Cardiac muscle cell (in vitro differentiated cells and primary cell): Measurements from ENCODE around the gene TRAPPC10. TPM values are rescaled to one million over a fixed set of nuclear protein-coding genes. Genes with fewer than 3 reads are reported as not detected.

ENCODE experiments used
- DNase-seq, 2 donors: peaks; one replicate each; pipeline versions ENCODE4 v3.0.0 to v3.0.0-alpha.2; 2010 to 2017; ENCODE audit warnings: low read depth in 1 of 2, low spot score in 1 of 2
- H3K27ac ChIP-seq: fragments of 200-600 bp; sonication (generic); 2 replicates; pipeline ENCODE4 v1.5.1; 2016
- H3K27me3 ChIP-seq: fragments of 200-600 bp; sonication (generic); 2 replicates; pipeline ENCODE4 v1.6.0; 2016; ENCODE audit warnings: control low read depth
- H3K36me3 ChIP-seq: fragments of 200-600 bp; sonication (generic); 2 replicates; pipeline ENCODE4 v1.5.1; 2016; ENCODE audit warnings: control low read depth
- H3K4me1 ChIP-seq: fragments of 200-600 bp; sonication (generic); 2 replicates; pipeline ENCODE4 v1.8.1; 2017; ENCODE audit warnings: low read depth, mild to moderate bottlenecking, mixed run types
- H3K4me3 ChIP-seq: fragments of 200-600 bp; sonication (generic); 2 replicates; pipeline ENCODE4 v1.5.1; 2016; ENCODE audit warnings: mild to moderate bottlenecking
- H3K9me3 ChIP-seq: fragments of 200-600 bp; sonication (generic); 2 replicates; pipeline ENCODE4 v1.5.1; 2017; ENCODE audit warnings: low read depth, mild to moderate bottlenecking, control low read depth
- polyA plus RNA-seq: library from polyadenylated mRNA; unstranded; fragments of >200 nt; fragmentation: Nextera tagmentation; extraction: Ambion mirVana; gene quantifications from 2 replicates; pipeline ENCODE4 v1.2.1, GENCODE V29; 2016
- total RNA-seq: library from RNA; depleted of rRNA; stranded (reverse); fragments of >200 nt; gene quantifications from 2 replicates; pipeline ENCODE4 v1.2.3, GENCODE V29; 2016
- TF ChIP-seq, protein P1 (sequence below): IDR thresholded peaks from 2 replicates; pipeline ENCODE4 v1.5.1; 2012; ENCODE audit warnings: low read depth, mild to moderate bottlenecking, low read length

TRAPPC10 gene
- total and polyA plus RNA-seq, 2 experiments from 2014 or later: 6.5 to 12.6 TPM

DNA sequence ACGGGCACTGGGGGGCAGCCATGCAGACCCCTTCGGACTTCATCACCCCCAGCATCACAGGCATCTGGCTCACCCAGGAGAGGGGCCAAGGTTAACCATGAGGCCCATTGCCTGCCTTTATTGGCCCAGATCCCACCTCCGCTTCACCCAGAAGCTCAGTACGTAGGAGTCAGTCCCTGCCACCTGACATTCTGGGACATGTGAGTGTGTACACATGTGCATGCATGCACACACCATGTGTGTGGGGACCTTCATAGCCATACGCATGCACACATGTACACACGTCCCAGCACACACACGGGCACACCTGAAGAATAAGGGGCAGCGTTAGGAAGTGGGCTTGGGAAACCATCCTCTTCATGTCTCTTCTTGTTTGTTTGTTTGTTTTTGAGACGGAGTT, 24.1 kb upstream of the TRAPPC10 start:
- H3K27me3 ChIP-seq: peaks cover 6% of the 10 kb centered on the region
- H3K27ac ChIP-seq: no peak overlapping the region
- no peaks in the 10 kb centered on the region for H3K36me3 ChIP-seq
- no peaks in the 10 kb centered on the region for H3K4me1 ChIP-seq
- TF ChIP-seq, protein P1, sequence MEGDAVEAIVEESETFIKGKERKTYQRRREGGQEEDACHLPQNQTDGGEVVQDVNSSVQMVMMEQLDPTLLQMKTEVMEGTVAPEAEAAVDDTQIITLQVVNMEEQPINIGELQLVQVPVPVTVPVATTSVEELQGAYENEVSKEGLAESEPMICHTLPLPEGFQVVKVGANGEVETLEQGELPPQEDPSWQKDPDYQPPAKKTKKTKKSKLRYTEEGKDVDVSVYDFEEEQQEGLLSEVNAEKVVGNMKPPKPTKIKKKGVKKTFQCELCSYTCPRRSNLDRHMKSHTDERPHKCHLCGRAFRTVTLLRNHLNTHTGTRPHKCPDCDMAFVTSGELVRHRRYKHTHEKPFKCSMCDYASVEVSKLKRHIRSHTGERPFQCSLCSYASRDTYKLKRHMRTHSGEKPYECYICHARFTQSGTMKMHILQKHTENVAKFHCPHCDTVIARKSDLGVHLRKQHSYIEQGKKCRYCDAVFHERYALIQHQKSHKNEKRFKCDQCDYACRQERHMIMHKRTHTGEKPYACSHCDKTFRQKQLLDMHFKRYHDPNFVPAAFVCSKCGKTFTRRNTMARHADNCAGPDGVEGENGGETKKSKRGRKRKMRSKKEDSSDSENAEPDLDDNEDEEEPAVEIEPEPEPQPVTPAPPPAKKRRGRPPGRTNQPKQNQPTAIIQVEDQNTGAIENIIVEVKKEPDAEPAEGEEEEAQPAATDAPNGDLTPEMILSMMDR: no peak
- no peaks in the 10 kb centered on the region for H3K9me3 ChIP-seq
- no peak overlapping the region for H3K4me3 ChIP-seq
- DNase-seq: no peak

DNA sequence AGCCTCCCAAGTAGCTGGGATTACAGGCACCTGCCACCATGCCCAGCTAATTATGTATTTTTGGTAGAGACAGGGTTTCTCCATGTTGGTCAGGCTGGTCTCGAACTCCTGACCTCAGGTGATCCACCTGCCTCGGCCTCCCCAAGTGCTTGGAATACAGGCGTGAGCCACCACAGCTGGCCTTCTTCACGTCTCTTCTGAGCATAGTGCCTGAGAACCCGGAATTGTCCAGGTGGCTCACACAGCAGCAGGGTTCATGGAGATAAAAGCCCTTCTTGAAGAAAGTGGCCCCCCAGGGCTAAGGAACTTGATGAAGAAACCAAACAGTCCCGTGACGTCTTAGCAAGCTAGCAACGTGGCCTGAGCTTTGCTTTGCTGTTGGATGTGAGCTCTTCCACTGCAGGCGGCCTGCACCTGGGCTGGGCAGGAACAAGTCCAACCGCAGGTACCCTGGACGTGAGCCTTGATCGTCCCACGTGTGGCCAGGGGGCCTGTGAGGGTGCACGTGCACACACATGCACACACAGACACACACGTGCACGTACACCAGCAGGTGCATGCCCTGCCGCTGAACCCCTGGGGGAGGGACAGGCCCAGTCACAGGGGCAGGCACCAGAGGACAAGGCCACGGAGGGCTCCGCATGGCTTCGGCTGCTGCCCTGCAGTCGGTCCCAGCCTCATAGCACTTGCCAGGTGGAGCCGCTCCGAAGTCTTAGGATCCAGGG, 23.4 kb upstream of the TRAPPC10 start:
- H3K27me3 ChIP-seq: peaks cover 6% of the 10 kb centered on the region
- no peaks in the 10 kb centered on the region for H3K36me3 ChIP-seq
- H3K4me1 ChIP-seq: no peaks in the 10 kb centered on the region
- no peak for DNase-seq
- no peaks in the 10 kb centered on the region for H3K9me3 ChIP-seq
- no peak overlapping the region for H3K27ac ChIP-seq
- H3K4me3 ChIP-seq: no peak overlapping the region
- TF ChIP-seq, protein P1: no peak

DNA sequence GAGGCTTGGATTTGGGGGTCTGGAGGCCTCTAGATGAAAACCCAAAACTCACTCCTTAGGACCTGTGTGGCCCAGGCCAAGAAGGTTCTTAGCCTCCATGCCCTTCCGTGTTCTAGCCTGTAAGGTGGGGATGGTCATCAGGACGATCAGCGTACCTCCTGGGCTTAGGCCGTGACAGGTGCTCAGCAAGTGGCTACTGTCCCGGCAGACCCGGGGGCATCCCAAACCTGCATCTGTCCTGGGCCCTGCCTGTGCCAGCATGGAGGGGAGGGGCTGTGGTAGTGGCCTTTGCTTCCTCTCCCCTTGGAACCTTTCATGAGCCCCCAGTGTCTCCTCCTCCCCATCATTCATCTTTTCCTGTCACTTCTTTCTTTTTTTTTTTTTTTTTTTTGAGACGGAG, 22.7 kb upstream of the TRAPPC10 start:
- DNase-seq: no peak
- H3K27me3 ChIP-seq: peaks cover 6% of the 10 kb centered on the region
- H3K36me3 ChIP-seq: no peaks in the 10 kb centered on the region
- H3K27ac ChIP-seq: no peak overlapping the region
- TF ChIP-seq, protein P1: no peak
- H3K4me1 ChIP-seq: no peaks in the 10 kb centered on the region
- H3K4me3 ChIP-seq: no peak overlapping the region
- no peaks in the 10 kb centered on the region for H3K9me3 ChIP-seq

DNA sequence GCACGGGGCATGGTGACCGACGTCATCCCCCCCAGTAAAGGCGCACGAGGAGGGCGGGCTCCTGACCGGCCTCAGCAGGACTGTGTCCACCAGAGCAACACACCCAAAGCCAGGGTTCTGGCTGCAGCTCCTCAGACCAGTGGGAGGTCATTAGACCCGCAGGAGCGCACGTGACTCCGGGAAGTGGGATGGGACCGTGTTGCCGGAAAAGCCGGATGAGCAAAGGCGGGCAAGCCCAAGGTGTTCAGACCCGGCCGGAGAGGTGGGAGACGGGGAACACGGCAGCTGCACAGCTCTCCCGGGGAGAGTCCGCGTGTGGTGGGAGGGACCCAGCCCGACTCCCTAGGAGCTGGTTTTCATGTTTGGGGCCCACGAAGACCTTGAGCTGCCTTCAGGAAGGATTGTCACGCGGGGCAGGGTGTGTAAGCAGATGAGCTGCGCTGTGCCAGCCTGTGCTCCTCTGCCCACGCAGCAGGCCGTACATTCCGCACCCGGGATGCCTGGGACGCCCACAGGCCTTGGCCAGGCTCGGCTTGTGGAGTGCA, 20.6 kb upstream of the TRAPPC10 start:
- Histone ChIP-seq H3K4me1 (no peaks in the 10 kb centered on the region), H3K9me3 (no peaks in the 10 kb centered on the region), H3K4me3 (no peak overlapping the region), H3K27me3 (no peaks in the 10 kb centered on the region), H3K27ac (no peak overlapping the region), H3K36me3 (no peaks in the 10 kb centered on the region)
- DNase-seq: no peak
- TF ChIP-seq, protein P1: no peak

DNA sequence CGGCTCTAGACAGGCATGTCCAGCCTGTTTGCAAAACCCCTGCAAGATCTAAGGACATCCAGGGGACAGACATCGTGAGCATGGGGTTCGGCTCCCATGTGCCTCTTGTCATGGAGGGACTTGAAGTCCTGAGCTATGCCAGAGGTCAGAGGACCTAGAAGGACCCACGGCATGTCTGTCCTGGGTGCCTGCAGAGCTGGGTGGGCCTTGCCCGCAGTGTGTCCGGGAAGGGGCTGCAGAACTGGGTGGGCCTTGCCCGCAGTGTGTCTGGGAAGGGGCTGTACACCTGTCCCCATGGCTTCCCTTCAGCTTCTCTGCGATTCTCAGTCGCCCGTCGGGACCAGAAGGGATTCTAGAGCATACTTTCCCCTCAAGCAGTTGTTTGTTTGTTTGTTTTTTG, 20.0 kb upstream of the TRAPPC10 start:
- H3K9me3 ChIP-seq: no peaks in the 10 kb centered on the region
- no peak overlapping the region for H3K27ac ChIP-seq
- no peak overlapping the region for H3K4me3 ChIP-seq
- DNase-seq: no peak
- TF ChIP-seq, protein P1: no peak
- no peaks in the 10 kb centered on the region for H3K36me3 ChIP-seq
- no peaks in the 10 kb centered on the region for H3K27me3 ChIP-seq
- no peaks in the 10 kb centered on the region for H3K4me1 ChIP-seq
